ENCODE data around the gene TMEM184A.
"Not testable (repeated sequence)": the region's sequence is repeated elsewhere in the genome, so short reads cannot be mapped to it uniquely, and the experiment has no call there.

The TMEM184A gene

DNA sequence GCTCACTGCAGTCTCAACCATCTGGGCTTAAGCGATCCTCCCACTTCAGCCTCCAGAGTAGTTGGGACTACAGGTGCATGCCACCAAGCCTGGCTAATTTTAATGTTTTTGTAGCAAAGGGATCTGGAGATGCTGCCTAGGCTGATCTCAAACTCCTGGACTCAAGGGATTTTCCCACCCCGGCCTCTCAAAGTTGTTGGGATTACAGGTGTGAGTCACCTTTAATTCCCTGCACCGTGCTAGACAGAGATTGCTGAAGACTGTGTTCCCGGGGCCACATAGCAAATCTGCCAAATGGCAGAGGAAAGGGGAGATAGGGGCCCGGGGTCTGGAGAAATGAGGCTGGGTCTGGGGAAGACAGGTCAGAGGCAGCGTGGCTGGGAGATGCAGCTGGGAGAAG is 34.5 kb upstream of the TMEM184A start:
- DNase-seq (ENCODE audit: low spot score): no peak

DNA sequence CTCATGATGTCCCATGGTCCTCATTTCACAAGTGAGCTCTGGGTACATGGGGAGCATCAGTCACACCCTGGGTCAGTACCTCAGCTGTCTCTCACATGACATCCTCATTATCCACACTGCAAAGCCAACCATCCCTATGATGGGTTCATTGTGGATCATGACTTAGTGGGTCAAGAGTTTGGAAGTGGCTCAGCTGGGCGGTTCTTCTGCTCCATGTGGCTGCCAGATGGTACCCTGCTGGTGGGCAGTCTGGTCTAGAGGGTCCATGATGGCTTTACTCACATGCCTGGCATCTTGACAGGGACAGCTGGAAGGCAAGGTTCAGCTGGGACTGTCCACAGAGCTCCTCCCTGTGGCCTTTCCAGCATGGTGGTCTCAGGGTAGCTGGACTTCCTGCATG is 33.0 kb upstream of the TMEM184A start:
- DNase-seq (ENCODE audit: low spot score): no peak

DNA sequence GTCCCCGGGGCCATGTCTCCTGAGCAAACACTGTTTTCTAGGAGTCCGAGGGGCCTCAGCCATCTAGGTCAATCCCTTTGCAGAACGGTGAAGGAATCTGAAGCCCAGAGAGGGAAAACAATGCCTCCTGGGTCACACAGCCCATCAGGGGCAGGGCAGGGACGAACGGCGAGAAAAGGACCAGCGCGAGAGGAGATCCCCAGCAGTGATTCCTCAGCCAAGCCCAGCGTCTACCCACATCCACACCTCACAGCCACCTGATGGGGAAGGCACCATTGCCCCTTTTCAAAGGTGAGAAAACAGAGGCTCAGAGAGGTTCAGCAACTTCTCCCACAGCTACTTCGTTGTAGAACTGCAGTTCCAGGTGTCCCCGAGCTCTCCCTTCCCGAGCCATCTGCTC is 31.7 kb upstream of the TMEM184A start:
- DNase-seq (ENCODE audit: low spot score): no peak

DNA sequence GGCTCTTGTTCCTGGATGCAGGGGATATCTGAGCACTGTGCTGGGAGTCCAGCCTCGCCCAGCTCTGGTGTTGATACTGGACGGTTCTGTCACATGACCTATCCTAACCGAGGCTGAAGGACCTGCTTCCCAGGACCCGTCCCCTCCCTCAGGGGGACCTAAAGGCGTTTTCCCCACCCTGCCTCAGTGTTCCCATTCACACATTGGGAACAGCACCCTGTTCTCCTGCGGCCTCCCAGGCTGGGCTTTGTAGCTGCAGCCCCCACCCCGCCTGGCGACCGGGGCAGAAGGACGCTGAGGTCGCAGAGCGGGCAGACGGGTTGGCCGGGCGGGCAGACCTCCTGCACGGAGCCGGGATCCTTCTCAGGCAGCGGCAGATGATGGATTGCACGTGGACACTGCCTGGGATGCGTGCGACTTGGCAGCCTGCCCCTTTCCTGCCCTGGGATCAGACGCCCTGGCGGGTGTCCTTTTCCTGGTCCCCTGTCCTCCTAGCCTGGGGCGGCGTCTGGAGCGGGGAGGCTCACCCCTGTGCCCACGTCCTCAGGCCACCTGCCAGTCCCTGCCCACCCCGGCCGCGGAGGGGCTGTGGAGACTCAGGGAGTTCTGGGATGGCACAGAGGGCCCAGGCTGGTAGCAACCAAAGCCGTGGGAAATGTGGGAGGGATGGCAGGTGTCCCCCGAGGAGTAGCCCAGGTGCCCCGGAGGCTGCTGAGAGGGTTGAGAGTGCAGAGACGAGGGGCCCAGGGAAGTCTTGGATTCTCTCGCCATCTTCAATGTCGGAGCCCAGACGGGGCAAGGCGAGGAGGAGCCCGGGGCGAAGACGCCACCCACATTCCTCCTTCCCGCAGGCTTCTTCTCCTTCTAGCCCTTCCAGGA is 31.1 kb upstream of the TMEM184A start:
- no peak for DNase-seq (ENCODE audit: low spot score)

DNA sequence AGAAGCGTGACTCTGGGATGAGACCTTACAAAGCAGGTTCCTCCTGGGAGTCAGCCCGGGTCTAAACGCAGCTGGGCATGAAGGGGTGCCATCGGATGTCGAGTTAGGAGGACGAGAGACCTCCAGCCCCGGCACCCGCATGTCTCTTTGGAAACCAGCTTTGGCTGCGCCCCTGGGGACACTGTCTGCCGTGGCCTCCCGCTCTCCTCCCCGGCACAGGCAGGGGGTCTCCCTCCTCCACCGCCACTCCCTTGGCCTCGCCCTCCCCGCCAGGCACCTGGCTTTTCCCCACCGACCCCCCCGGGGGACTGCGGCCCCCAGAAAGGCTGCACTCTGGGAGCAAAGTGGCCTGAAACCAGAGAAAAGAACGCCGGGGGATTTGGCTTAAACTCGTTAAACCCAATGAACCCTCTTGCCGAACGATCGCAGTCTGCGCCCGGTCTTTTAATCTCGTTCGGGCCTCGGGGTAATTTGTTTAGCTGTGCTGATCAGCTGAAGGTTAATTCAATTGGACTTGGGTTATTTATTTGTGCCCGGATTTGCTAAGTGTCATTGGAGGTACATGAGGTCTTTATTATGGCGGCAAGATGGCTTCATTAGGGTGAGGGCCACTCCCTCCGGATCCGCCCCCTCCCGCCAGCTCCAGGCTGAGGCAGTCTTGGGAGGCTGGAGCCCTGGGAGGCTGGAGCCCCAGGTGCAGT is 30.3 kb upstream of the TMEM184A start:
- DNase-seq (ENCODE audit: low spot score): no peak

DNA sequence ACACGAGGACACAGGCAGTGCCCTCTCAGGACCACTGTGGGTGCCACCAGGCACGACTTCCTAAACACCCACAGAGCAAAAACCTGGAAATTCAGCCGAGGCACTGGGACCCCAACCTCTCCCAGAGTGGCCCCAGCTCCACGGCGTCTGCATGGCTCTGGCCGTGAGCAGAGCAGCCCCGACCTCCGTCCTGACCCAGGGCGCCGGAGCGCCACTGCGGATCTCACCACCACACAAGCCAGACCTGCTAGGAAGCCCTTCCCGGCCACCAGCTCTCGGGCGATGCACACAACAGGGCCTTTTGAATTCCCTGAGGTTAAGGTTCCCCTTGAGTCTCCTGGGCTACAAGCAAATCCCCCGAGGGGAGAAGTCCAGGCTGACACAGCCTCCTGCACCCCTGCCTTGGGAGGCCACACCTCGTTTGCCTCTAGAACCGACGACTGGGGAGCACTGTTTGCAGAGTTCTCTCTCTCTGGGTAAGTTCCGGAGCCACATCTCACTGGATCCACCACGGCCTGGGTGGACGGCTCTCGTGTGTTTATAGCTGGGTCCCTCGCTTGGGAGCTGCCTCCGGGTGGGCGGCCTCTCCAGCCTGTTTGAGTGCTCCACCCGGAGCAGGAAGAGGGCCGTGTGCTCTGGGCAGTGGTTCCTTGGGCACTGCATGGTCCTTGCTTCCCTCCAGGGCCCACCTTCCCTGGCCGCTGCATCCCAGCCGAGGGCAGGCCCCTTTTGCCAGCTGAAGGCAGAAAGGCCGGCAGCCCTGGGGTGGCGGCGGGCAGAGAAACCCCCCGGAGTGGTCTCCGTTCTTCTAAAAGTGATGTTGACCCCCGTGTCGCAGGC is 29.4 kb upstream of the TMEM184A start:
- DNase-seq (ENCODE audit: low spot score): no peak

DNA sequence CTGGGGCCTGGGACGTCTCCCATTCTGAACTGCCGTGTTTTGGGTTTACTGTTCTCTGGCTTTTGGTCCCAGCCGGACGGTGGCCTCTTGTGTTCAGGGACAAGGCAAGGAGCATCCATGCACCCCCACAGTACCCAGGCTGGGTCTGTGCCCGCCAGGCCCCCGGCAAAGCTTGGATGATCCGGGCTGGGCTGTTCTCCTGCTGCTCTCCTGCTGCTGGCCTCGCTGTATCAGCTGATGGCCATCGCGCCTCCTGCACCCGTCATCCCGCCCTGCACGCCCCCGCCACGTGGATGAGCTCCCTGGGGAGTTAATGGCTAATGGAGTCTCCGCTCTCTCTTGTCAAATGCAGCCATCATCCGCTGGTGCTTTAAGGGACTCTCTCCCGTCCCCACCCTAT is 28.7 kb upstream of the TMEM184A start:
- no peak for DNase-seq (ENCODE audit: low spot score)

DNA sequence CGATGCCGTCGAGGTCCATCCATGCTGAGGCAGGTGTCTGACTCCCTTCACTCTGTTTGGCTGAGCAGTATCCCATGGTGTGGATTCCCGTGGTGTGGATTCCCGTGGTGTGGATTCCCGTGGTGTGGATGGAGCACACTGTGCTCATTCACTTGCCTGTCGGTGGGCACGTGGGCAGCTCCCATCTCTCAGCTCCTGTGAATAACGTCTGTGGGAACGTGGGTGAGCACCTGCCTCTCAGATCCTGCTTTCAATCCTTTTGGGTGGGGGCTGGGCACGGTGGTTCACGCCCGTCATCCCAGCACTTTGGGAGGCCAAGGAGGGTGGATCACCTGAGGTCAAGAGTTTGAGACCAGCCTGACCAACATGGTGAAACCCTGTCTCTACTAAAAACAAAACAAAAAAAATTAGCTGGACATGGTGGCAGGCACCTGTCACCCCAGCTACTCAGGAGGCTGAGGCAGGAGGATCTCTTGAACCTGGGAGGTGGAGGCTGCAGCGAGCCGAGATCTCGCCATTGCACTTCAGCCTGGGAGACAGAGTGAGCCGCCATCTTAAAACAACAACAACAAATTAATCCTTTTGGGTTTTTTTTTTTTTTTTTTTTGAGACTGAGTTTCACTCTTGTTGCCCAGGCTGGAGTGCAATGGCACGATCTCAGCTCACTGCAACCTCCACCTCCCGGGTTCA is 27.4 kb upstream of the TMEM184A start:
- not testable (repeated sequence) for DNase-seq (ENCODE audit: low spot score)

DNA sequence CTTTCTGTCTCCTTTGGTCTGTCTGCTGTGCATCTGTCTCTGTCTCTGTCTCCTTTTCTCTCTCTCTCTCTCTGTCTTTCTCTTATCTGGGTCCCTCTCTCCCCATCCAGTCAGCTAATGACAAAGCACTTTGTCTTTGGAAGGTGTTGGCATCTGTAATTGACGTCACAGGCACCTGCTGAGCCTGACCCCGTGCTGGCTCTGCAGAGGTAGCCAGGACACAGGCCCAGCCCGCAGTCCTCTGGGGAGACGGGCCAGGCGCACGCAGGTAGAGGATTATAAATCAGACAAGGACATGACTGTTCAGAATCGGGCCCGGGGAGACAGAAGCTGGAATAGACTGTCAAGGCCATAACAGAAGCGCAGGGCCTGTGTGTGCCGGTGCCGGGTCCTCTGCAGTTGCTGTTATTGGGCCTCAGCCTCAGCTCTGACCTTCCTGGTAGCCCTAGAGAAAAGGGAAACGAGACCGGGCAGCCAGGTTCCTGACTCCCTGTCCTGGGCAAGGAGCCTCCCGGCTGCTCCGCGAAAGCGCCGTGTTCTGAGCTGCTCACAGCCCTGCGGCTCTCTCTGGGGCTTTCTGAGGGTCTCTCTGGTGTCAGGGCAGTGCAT is 24.5 kb upstream of the TMEM184A start:
- no peak for DNase-seq (ENCODE audit: low spot score)

DNA sequence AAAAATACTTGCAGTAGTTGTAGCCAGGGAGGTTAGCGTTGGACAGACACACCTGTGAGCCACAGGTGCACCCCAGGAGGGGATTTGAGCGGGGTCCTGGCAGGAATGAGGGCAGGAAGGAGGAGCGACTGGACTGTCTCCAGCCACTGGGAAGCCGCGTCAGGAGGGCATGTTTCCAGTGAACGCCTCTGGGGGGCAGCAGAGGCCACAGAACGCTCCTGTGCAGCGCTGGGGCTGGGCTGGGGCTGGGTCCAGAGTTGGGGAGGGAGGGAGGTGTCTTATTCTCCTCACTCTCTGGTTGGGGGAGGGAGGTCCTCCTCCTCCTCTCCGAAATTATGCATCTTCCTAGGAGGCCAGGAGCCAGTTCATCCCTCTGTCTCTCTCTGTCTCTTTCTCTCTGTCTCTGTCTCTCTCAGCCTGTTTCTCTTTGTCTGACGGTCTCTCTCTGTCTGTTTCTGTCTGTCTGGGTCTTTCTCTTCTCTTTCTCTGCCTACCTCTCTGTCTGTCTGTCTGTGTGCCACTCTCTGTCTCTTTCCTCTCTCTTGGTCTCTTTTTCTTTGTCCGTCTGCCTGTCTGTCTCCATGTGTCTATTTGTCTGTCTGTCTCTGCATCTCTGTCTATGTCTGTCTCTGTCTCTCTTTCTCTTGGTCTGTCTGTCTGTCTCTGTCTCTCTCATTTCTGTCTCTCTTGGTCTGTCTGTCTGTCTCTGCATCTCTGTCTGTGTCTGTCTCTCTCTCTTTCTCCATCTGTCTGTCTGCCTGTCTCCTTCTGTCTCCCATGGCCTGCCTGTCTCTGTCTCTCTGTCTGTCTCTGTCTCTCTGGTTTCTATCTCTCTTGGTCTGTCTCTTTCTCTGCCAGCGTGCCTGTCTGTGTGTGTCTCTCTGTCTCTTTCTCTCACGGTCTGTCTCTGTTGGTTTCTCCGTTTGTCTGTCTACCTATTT is 23.7 kb upstream of the TMEM184A start:
- peak; percentile 88 for DNase-seq (ENCODE audit: low spot score)

DNA sequence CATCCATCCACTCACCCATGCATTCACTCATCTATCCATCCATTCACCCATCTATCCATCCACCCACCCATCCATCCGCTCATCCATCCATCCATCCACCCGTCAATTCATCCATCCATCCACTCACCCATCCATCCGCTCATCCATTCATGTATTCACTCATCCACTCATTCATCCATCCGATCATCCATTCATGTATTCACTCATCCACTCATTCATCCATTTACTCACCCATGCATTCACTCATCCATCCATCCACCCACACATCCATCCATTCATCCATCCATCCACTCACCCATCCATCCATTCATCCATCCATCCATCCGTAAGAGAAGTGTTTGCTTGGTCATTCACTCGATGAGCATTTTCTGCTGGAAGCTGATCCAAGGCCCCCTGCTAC is 22.5 kb upstream of the TMEM184A start:
- no peak for DNase-seq (ENCODE audit: low spot score)

DNA sequence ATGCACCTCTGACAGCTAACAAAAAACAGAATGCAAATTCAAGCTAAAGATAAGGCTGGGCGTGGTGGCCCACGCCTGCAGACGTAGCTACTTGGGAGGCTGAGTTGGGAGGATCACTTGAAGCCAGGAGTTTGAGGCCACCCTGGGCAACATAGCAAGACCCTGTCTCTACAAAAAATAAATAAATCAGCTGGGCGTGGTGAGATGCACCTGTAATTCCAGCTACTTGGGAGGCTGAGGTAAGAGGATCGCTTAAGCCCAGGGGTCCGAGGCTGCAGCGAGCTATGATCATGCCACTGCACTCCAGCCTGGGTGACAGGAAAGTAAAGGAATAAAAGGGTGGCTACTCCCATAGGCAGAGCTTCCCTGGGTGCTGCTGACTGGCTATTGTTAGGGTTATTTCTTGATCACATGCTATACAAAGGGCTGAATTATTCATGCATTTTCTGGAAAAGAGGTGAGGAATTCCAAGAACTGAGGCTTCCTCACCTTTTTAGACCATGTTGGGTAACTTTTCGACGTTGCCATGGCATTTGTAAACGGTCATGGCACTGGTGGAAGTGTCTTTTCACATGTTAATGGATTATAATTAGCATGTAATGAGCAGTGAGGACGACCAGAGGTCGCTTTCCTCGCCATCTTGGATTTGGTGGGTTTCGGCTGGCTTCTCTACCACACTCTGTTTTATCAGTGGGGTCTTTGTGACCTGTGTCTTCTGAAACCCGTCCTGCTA is 20.7 kb upstream of the TMEM184A start:
- DNase-seq (ENCODE audit: low spot score): no peak

DNA sequence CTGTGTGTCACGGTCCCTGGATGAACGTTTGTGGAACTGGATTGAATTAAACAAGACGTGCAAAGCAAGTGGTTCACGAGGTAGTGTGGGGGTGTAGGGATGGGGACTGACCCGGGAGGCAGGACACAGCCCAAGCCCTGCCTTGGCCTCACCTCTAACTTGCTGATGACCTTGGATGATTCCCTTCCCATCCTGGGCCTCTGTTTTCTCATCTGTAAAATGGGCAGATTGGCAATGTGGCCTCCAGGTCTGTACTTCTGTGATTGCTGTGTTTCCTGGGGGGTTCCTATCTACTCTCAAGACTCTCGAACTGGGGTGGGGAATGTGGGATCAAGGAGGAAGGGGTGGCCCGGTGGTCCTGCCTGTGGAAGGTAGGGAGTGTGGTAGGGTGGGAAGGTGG is 19.8 kb upstream of the TMEM184A start:
- DNase-seq (ENCODE audit: low spot score): no peak

DNA sequence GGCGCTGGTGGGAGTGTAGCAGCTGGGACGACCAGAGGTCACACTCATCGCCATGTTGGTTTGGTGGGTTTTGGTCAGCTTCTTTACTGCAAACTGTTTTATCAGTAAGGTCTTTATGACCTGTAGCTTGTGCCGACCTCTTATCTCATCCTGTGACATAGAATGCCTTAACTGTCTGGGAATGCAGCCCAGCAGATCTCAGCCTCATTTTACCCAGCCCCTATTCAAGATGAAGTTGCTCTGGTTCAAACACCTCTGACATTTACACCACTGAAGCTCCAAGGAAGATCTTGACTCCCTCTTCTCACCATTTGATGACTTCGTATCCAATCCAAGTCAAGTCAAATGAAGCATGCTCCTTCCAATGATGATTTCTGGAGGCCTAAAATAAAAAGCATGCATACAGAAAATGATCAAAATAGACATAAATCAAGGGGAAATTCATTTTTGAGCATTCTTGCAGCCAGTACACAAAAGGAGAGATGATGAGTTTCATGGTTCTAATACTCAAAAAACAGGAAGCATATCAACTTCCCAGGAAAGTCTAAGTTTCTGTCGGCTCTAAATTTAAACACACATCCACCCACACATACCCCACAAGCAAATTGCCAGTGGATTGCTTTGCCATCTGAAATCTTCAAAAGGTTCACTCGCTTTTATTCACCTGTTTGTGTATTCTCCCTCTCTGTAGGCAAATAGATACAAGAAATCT is 16.3 kb upstream of the TMEM184A start:
- no peak for DNase-seq (ENCODE audit: low spot score)

DNA sequence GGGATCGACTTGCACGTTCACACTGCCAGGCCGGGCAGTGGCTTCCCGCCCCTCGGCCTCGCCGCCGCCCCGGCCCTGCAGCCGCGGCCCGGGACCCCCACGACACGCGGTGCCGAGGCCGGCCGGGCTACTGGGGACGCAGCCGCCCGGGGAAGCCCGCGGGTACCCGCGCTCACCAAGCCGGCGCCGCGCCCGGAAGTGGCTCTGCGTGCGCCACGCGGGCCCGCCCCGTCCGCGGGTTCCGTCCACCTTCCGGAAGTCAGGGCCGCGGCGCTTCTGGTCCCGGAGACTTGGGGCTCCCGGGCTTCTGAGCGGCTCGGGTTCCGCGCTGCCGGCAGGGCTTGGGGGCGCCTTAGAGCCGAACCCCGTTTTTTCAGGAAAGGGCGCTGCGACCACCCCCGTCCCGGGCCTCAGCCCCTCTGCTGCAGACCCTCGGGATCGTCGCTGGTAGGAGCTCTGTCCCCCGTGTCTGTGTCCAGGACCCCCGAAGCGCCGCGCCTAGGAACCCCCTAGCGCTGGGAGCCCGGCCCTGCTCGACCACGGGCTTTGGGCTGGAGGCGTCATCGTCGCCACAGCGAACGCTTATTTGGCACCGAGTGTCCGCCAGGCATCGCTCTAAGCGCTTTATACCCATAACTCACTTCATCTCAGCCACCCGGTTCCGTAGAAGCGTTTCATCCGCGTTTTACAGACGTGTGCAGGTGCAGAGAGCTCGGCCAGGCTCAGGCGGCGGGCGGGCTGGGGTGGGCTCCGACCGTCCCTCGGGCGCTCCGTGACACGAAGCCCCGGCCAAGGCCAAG is 14.0 kb upstream of the TMEM184A start, which contains the start of gene PSMG3:
PSMG3 (minus strand) TSS at position 200 of the 800 bp plus-strand sequence. CDS start 693 bp downstream, outside the sequence.
- DNase-seq (ENCODE audit: low spot score): peak; percentile 90

DNA sequence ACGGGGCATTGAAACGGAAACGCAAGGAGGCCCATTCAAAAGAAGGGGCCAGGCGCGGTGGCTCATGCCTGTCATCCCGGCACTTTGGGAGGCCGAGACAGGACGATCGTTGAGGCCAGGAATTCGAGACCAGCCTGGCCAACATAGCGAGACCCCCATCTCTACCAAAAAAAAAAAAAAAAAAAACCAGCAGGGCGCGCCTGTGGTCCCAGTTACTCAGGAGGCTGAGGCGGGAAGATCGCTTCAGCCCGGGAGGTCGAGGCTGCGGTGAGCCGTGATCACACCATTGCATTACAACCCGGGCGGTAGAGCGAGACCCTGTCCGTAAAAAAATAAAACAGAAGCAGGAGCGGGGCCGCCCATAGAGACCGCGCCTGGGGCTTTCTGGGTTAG is 13.4 kb upstream of the TMEM184A start:
- no peak for DNase-seq (ENCODE audit: low spot score)

DNA sequence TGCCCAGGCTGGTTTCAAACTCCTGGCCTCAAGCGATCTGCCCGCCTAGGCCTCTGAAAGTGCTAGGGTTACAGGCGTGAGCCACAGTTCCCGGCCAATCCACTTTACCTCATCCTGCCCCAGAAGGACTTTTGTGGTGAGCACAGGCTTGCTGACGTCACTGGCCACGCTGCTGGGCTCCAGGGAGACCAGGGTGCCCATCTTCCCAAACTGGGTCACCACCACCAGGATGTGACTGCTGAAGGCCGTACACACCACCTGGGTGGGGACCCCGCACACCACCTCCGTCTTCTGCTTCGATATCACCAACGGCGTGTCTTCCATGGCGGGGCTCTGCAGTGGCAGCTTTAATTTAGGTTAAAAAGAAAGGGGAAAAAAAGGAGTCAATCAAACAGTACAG is 13.0 kb upstream of the TMEM184A start:
- DNase-seq (ENCODE audit: low spot score): no peak

DNA sequence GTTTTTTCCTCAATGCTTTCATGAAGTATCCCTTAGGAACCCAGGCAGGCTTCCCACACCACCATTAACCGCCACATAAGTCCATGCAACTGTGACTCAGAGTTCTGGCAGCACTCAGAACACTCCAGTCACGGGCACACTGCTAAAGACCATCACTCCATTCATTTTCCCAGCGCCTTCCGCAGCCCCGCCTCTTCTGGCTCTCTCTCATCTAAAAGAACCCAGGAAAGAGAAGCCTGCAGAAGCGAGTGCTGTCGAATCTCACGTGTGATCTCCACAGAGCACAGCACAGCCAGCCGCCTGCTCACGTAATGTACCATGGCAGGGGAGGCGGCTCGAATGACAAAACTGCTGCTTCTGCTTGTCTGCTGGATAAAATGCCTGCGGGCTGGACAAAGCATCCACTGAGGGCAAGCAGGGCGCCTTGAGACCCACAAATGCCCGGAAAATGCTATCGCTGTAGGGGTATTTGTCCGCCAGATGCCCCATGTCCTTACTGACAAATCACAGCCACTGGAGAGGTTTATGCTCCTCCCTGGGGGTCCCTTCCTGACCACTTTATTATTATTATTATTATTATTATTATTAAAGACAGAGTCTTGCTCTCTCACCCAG is 12.0 kb upstream of the TMEM184A start:
- DNase-seq (ENCODE audit: low spot score): no peak
